ENCODE data around the gene HMGXB4. TPM values are rescaled to one million over a fixed set of nuclear protein-coding genes. Genes with fewer than 3 reads are reported as not detected.

HMGXB4 gene
- total and polyA plus RNA-seq, 2 of the 13 experiments (the other 11 are each of a cell fraction or from before 2014, with no cell fraction given): 13.9 to 16.3 TPM

DNA sequence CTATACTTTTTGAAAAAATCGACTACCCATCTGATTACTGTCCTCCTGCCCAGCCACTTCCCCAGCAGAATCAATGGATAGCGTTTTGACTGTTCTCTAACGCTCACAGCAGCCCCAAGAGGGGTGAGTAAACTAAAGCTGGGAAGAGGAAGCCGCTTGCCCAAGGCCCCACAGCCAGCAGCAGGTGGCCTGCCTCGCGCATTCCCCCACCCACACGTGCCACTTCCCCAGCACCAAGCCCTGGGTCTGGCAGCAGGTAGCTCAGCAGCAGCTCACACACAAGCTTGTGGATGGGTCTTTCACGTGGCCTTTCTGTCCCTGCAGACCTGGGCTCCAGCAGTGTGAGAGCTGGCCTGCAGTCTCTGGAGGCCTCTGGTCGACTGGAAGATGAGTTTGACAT lies 76.7 kb downstream of the HMGXB4 start (continued):
- TF ChIP-seq, protein P1, sequence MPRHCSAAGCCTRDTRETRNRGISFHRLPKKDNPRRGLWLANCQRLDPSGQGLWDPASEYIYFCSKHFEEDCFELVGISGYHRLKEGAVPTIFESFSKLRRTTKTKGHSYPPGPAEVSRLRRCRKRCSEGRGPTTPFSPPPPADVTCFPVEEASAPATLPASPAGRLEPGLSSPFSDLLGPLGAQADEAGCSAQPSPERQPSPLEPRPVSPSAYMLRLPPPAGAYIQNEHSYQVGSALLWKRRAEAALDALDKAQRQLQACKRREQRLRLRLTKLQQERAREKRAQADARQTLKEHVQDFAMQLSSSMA (CRISPR knock-in tag; IDR thresholded peaks at IDR 0.05): no peak
- TF ChIP-seq, protein P2, sequence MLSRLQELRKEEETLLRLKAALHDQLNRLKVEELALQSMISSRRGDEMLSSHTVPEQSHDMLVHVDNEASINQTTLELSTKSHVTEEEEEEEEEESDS (CRISPR knock-in tag; IDR thresholded peaks at IDR 0.05; ENCODE audit: borderline replicate concordance): no peak
- TF ChIP-seq ZBTB8A (CRISPR knock-in tag; IDR thresholded peaks at IDR 0.05; ENCODE audit: borderline replicate concordance, low read depth) (no peak), KLF11 (CRISPR knock-in tag; IDR thresholded peaks at IDR 0.05) (no peak), ATRX (CRISPR knock-in tag; IDR thresholded peaks at IDR 0.05; ENCODE audit: borderline replicate concordance) (no peak), NCOR1 (IDR thresholded peaks at IDR 0.05; ENCODE audit: borderline replicate concordance, low read length) (no peak), AGO2 (optimal IDR thresholded peaks at IDR 0.05; ENCODE audit: low read depth, low read length) (peak; percentile 22), ZNF607 (CRISPR knock-in tag; IDR thresholded peaks at IDR 0.05; ENCODE audit: borderline replicate concordance) (no peak), MLLT10 (CRISPR knock-in tag; IDR thresholded peaks at IDR 0.05) (no peak)
- TF ChIP-seq, protein P3, sequence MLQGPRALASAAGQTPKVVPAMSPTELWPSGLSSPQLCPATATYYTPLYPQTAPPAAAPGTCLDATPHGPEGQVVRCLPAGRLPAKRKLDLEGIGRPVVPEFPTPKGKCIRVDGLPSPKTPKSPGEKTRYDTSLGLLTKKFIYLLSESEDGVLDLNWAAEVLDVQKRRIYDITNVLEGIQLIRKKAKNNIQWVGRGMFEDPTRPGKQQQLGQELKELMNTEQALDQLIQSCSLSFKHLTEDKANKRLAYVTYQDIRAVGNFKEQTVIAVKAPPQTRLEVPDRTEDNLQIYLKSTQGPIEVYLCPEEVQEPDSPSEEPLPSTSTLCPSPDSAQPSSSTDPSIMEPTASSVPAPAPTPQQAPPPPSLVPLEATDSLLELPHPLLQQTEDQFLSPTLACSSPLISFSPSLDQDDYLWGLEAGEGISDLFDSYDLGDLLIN (CRISPR knock-in tag; IDR thresholded peaks at IDR 0.05; ENCODE audit: borderline replicate concordance): no peak

DNA sequence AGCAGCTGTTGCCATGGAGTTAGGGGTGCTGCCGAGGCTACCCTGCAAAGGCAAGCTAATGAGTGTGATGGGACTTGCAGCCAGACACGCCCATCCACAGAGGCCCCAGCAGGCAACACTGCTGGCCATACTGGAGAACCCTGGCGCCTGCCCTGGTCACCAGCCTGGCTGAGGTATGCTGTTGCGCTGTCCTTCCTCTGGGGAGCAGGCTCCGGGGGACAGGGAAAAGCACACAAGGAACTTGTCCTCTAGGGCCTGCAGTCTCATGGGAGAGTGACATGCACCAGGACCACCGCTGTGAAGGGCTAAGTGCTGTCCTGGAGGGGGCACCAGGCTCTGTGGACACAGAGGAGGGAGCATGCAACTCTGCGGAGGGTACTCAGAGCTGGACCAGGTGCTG lies 78.2 kb downstream of the HMGXB4 start:
- 91% methylated on average over 7 of the region's 7 CpGs for WGBS (ENCODE audit: low lambda C conversion rate)
- H3K9ac ChIP-seq (ENCODE audit: insufficient read depth, low read depth, low read length): no peak overlapping the region
- peak; percentile 25 for ATAC-seq
- H3K4me2 ChIP-seq (ENCODE audit: low read depth, low read length): no peak overlapping the region
- FAIRE-seq: no peak
- H3K4me1 ChIP-seq (ENCODE audit: insufficient read depth, low read length): peaks cover 16% of the 10 kb centered on the region
- H3K36me3 ChIP-seq (replicated peaks in 1 of 2; ENCODE audit: control insufficient read depth in 1 of 2, insufficient read depth in 2 of 2, low read length in 2 of 2): peaks cover 38 to 72% of the 10 kb centered on the region in 2 experiments
- H4K20me1 ChIP-seq (ENCODE audit: insufficient read depth, low read length): no peaks in the 10 kb centered on the region
- no peak for DNase-seq (ENCODE audit: low spot score)
- POLR2A ChIA-PET: no interaction called here
- CTCF ChIA-PET (ENCODE audit: low intra/inter-chr PET ratio, low total read pairs): no interaction called here
- no peaks in the 10 kb centered on the region for H3K27me3 ChIP-seq (ENCODE audit: control insufficient read depth in 1 of 2, insufficient read depth in 2 of 2, low read length in 2 of 2)
- intact Hi-C loops (cut with micrococcal nuclease; ENCODE audit: unreplicated experiment): no loop called here
- in situ Hi-C loops (cut with HindIII; ENCODE audit: extremely low pct_ligation_motif_present, low pct_unique_long_range_greater_than_20kb): no loop called here
- no peaks in the 10 kb centered on the region for H3K9me3 ChIP-seq (ENCODE audit: low read length)
- no peaks in the 10 kb centered on the region for H3K79me2 ChIP-seq (ENCODE audit: insufficient read depth, low read length)
- BruUV-seq (replicated peaks): no TSS peak
- no peak overlapping the region for H2AFZ ChIP-seq (ENCODE audit: low read length)
- H3K4me3 ChIP-seq (replicated peaks in 1 of 3; ENCODE audit: insufficient read depth in 1 of 3, low read depth in 2 of 3, low read length in 3 of 3): no peak overlapping the region
- no peak overlapping the region for H3K27ac ChIP-seq (ENCODE audit: extremely low read length, insufficient read depth, low read length)
- no peak for TF ChIP-seq SP5 (CRISPR knock-in tag; IDR thresholded peaks at IDR 0.05; ENCODE audit: borderline replicate concordance, low read depth)
- TF ChIP-seq, protein P4, sequence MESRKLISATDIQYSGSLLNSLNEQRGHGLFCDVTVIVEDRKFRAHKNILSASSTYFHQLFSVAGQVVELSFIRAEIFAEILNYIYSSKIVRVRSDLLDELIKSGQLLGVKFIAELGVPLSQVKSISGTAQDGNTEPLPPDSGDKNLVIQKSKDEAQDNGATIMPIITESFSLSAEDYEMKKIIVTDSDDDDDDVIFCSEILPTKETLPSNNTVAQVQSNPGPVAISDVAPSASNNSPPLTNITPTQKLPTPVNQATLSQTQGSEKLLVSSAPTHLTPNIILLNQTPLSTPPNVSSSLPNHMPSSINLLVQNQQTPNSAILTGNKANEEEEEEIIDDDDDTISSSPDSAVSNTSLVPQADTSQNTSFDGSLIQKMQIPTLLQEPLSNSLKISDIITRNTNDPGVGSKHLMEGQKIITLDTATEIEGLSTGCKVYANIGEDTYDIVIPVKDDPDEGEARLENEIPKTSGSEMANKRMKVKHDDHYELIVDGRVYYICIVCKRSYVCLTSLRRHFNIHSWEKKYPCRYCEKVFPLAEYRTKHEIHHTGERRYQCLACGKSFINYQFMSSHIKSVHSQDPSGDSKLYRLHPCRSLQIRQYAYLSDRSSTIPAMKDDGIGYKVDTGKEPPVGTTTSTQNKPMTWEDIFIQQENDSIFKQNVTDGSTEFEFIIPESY (CRISPR knock-in tag; IDR thresholded peaks at IDR 0.05): peak; percentile 58; the same call in 1 of the 2 replicates

Data from HepG2 (cell line).